GM18511 (cell line): Measurements from ENCODE around the gene GLCCI1.

Experiments used
- ATAC-seq: cut with Tn5 transposase; IDR thresholded peaks from one replicate; pipeline ENCODE4 v1.9.1; 2021; ENCODE audit warnings: mild to moderate bottlenecking, moderate library complexity; ENCODE audit not compliant: unreplicated experiment

GLCCI1 gene

GRCh38 chr7:7968544-7969305, at the start of gene GLCCI1:
Gene GLCCI1 (plus strand): TSS chr7:7968796. CDS start chr7:7969351, 555 bp downstream.
- ATAC-seq: peak; percentile 85

- peak; percentile 23 for ATAC-seq
These were observed 49.1 kb upstream of the GLCCI1 start for GRCh38 chr7:7919449-7919945.

GRCh38 chr7:7920056-7920455, 48.5 kb upstream of the GLCCI1 start:
- peak; percentile 7 for ATAC-seq

- peak; percentile 93 for ATAC-seq
These were observed 48.1 kb upstream of the GLCCI1 start for GRCh38 chr7:7920481-7920880.

- no peak for ATAC-seq
These were observed 46.8 kb upstream of the GLCCI1 start for GRCh38 chr7:7921830-7922229.

GRCh38 chr7:7922684-7923385, 45.8 kb upstream of the GLCCI1 start:
- no peak for ATAC-seq

GRCh38 chr7:7923818-7924217, 44.8 kb upstream of the GLCCI1 start:
- no peak for ATAC-seq

GRCh38 chr7:7924303-7924702, 44.3 kb upstream of the GLCCI1 start:
- ATAC-seq: no peak

- ATAC-seq: no peak
These were observed 37.0 kb upstream of the GLCCI1 start for GRCh38 chr7:7931626-7932025.

GRCh38 chr7:7932553-7932952, 36.0 kb upstream of the GLCCI1 start:
- no peak for ATAC-seq

- no peak for ATAC-seq
These were observed 34.6 kb upstream of the GLCCI1 start for GRCh38 chr7:7933915-7934526.

- ATAC-seq: no peak
These were observed 33.7 kb upstream of the GLCCI1 start for GRCh38 chr7:7934945-7935344.

- no peak for ATAC-seq
These were observed 30.1 kb upstream of the GLCCI1 start for GRCh38 chr7:7938471-7938870.

- ATAC-seq: no peak
These were observed 24.6 kb upstream of the GLCCI1 start for GRCh38 chr7:7943951-7944350.

- ATAC-seq: peak; percentile 92
These were observed 23.8 kb upstream of the GLCCI1 start for GRCh38 chr7:7944619-7945282.

GRCh38 chr7:7946486-7946885, 22.1 kb upstream of the GLCCI1 start:
- no peak for ATAC-seq

GRCh38 chr7:7948232-7948631, 20.4 kb upstream of the GLCCI1 start:
- no peak for ATAC-seq

GRCh38 chr7:7953806-7954205, 14.8 kb upstream of the GLCCI1 start:
- no peak for ATAC-seq

- ATAC-seq: no peak
These were observed 12.0 kb upstream of the GLCCI1 start for GRCh38 chr7:7956531-7957128.

GRCh38 chr7:7957513-7957912, 11.1 kb upstream of the GLCCI1 start:
- no peak for ATAC-seq
